WI38 (cell line): ENCODE data around the gene COL23A1.

Experiments used
- H3K4me3 ChIP-seq: 2 replicates; pipeline ENCODE4 v1.5.1; 2011; ENCODE audit warnings: low read depth, mild to moderate bottlenecking, control low read depth, low read length
- CTCF ChIP-seq: IDR thresholded peaks from 2 replicates; pipeline ENCODE4 v1.5.1; 2012; ENCODE audit warnings: low read depth, mild to moderate bottlenecking, control low read depth, low read length

The COL23A1 gene

GRCh38 chr5:178333821-178334481 lies 256.2 kb downstream of the COL23A1 start:
- TF ChIP-seq CTCF = no peak
- H3K4me3 ChIP-seq = no peak overlapping the region

- H3K4me3 ChIP-seq = no peak overlapping the region
- no peak for TF ChIP-seq CTCF
These were observed 258.0 kb downstream of the COL23A1 start for GRCh38 chr5:178332210-178332641.

- TF ChIP-seq CTCF = no peak
- H3K4me3 ChIP-seq = no peak overlapping the region
These were observed 258.6 kb downstream of the COL23A1 start for GRCh38 chr5:178331491-178331996.

GRCh38 chr5:178330791-178331404 lies 259.3 kb downstream of the COL23A1 start:
- TF ChIP-seq CTCF = no peak
- H3K4me3 ChIP-seq = no peak overlapping the region

- TF ChIP-seq CTCF = no peak
These were observed 261.1 kb downstream of the COL23A1 start for GRCh38 chr5:178328826-178329730.

GRCh38 chr5:178327931-178328711 lies 262.1 kb downstream of the COL23A1 start:
- no peak for TF ChIP-seq CTCF
- no peak overlapping the region for H3K4me3 ChIP-seq

More at GRCh38 chr5:178328826-178329730, 261.1 kb downstream of the COL23A1 start:
- H3K4me3 ChIP-seq = no peak overlapping the region
